Liver (tissue), 9 donors: ENCODE measurements around the gene SIAH1. TPM values are rescaled to one million over a fixed set of nuclear protein-coding genes. Genes with fewer than 3 reads are reported as not detected.

Experiments
- DNase-seq: peaks from one replicate; pipeline ENCODE4 v3.0.0-alpha.2; 2017; ENCODE audit warnings: low spot score
- H3K27ac ChIP-seq, 2 donors: one replicate each; pipeline ENCODE4 v1.7.0; 2013; ENCODE audit warnings: inconsistent platforms in 2 of 2, low read length in 2 of 2, control low read depth in 1 of 2, low read depth in 1 of 2, mild to moderate bottlenecking in 1 of 2
- H3K27me3 ChIP-seq, 4 donors: one replicate each; pipeline versions ENCODE4 v1.6.1 to v1.7.0; 2013; ENCODE audit warnings: low read length in 3 of 4, inconsistent platforms in 1 of 4, mild to moderate bottlenecking in 1 of 4, moderate library complexity in 1 of 4; ENCODE audit not compliant: control insufficient read depth in 4 of 4, insufficient read depth in 4 of 4
- H3K36me3 ChIP-seq, 4 donors: one replicate each; pipeline versions ENCODE4 v1.6.1 to v1.7.0; 2013; ENCODE audit warnings: low read length in 3 of 4, mild to moderate bottlenecking in 3 of 4, low read depth in 1 of 4, moderate library complexity in 1 of 4; ENCODE audit not compliant: control insufficient read depth in 4 of 4, insufficient read depth in 3 of 4
- H3K4me1 ChIP-seq, 4 donors: one replicate each; pipeline versions ENCODE4 v1.6.1 to v1.7.0; 2013; ENCODE audit warnings: low read length in 3 of 4, mild to moderate bottlenecking in 3 of 4, moderate library complexity in 1 of 4; ENCODE audit not compliant: control insufficient read depth in 4 of 4, insufficient read depth in 4 of 4
- H3K4me3 ChIP-seq, 3 donors: one replicate each; pipeline versions ENCODE4 v1.6.1 to v1.7.0; 2013; ENCODE audit warnings: low read length in 3 of 3, control low read depth in 1 of 3, low read depth in 1 of 3, mild to moderate bottlenecking in 1 of 3
- H3K9ac ChIP-seq, 2 donors: one replicate each; pipeline ENCODE4 v1.7.0; 2013; ENCODE audit warnings: low read length in 2 of 2, mild to moderate bottlenecking in 2 of 2, moderate library complexity in 2 of 2, control low read depth in 1 of 2, low read depth in 1 of 2
- H3K9me3 ChIP-seq, 4 donors: one replicate each; pipeline versions ENCODE4 v1.6.1 to v1.7.0; 2013; ENCODE audit warnings: low read length in 3 of 4; ENCODE audit not compliant: control insufficient read depth in 4 of 4
- CTCF ChIP-seq: fragments of 150-350 bp; IDR thresholded peaks from 2 replicates; pipeline ENCODE4 v1.5.1; 2017; ENCODE audit warnings: improper control_type of control experiment, low read depth, low read length; ENCODE audit not compliant: missing input control
- EGR1 ChIP-seq, 2 donors: IDR thresholded peaks; 2 replicates each; pipeline ENCODE4 v1.6.1; 2016 to 2018; ENCODE audit warnings: antibody characterized with exemption in 2 of 2, low read depth in 2 of 2
- FOXA1 ChIP-seq: IDR thresholded peaks from 2 replicates; pipeline ENCODE4 v1.6.1; 2016; ENCODE audit warnings: antibody characterized with exemption
- FOXA2 ChIP-seq: IDR thresholded peaks from 2 replicates; pipeline ENCODE4 v1.6.1; 2016; ENCODE audit warnings: antibody characterized with exemption
- GABPA ChIP-seq, 2 donors: IDR thresholded peaks in 1 of 2; conservative IDR thresholded peaks in 1 of 2; 2 replicates each; pipeline ENCODE4 v1.6.1; 2016; ENCODE audit warnings: antibody characterized with exemption in 2 of 2, mild to moderate bottlenecking in 1 of 2, moderate library complexity in 1 of 2
- HNF4A ChIP-seq, 2 donors: conservative IDR thresholded peaks; 2 replicates each; pipeline ENCODE4 v1.6.1; 2016; ENCODE audit warnings: antibody characterized with exemption in 2 of 2, mild to moderate bottlenecking in 2 of 2
- HNF4G ChIP-seq: IDR thresholded peaks from 2 replicates; pipeline ENCODE4 v1.6.1; 2016; ENCODE audit warnings: antibody characterized with exemption
- JUND ChIP-seq, 2 donors: IDR thresholded peaks; 2 replicates each; pipeline ENCODE4 v1.6.1; 2016; ENCODE audit warnings: antibody characterized with exemption in 2 of 2
- NR2F2 ChIP-seq: IDR thresholded peaks from 2 replicates; pipeline ENCODE4 v1.6.1; 2016; ENCODE audit warnings: antibody characterized with exemption
- RAD21 ChIP-seq, 2 donors: IDR thresholded peaks; 2 replicates each; pipeline ENCODE4 v1.6.1; 2016; ENCODE audit warnings: antibody characterized with exemption in 2 of 2, mild to moderate bottlenecking in 2 of 2
- RXRA ChIP-seq, 2 donors: IDR thresholded peaks; 2 replicates each; pipeline ENCODE4 v1.6.1; 2017 to 2018; ENCODE audit warnings: antibody characterized with exemption in 2 of 2, mild to moderate bottlenecking in 1 of 2
- SP1 ChIP-seq: IDR thresholded peaks from 2 replicates; pipeline ENCODE4 v1.6.1; 2018; ENCODE audit warnings: antibody characterized with exemption, mild to moderate bottlenecking
- TAF1 ChIP-seq: conservative IDR thresholded peaks from 2 replicates; pipeline ENCODE4 v1.6.1; 2016; ENCODE audit warnings: antibody characterized with exemption, mild to moderate bottlenecking
- YY1 ChIP-seq: IDR thresholded peaks from 2 replicates; pipeline ENCODE4 v1.6.1; 2016; ENCODE audit warnings: antibody characterized with exemption, mild to moderate bottlenecking
- WGBS: extraction: QIAGEN DNeasy Blood & Tissue Kit; methylation state at CpG from one replicate; pipeline ENCODE4 v1.1.7; 2013; 5-methylcytosine and 5-hydroxymethylcytosine counted together
- polyA plus RNA-seq, 2 donors: library from polyadenylated mRNA; stranded (reverse) in 1 of 2; unstranded in 1 of 2; fragments of 200-250 nt in 1 of 2; fragments of >200 nt in 1 of 2; fragmentation: Nextera tagmentation in 1 of 2; extraction: Ambion mirVana in 1 of 2; gene quantifications; one replicate each; pipeline versions ENCODE4 v1.2.1 to v1.2.3, GENCODE V29; 2013 to 2015
- total RNA-seq, 2 donors: library from RNA; depleted of rRNA; stranded (reverse); fragments of >200 nt; gene quantifications; one replicate each; pipeline ENCODE4 v1.2.3, GENCODE V29; 2014
- TF ChIP-seq, protein P1 (sequence below): IDR thresholded peaks from 2 replicates; pipeline ENCODE4 v1.6.1; 2016; ENCODE audit warnings: antibody characterized with exemption
- TF ChIP-seq, protein P2 (sequence below): IDR thresholded peaks from 2 replicates; pipeline ENCODE4 v1.6.1; 2016; ENCODE audit warnings: antibody characterized with exemption
- donor health status: healthy.
- donor health status: healthy.
- donor health status: healthy.
- donor health status: healthy.
- donor health status: healthy.

The SIAH1 gene
- total and polyA plus RNA-seq, 4 donors: 6.7 to 17.3 (median 15.8) TPM

GRCh38 chr16:48394355-48394703 is 9.1 kb upstream of the SIAH1 start (continued):
- TF ChIP-seq HNF4G (no peak), FOXA1 (no peak), NR2F2 (no peak)

GRCh38 chr16:48393485-48394354 is 8.5 kb upstream of the SIAH1 start:
- 89% methylated on average over 11 of the region's 11 CpGs for WGBS

GRCh38 chr16:48392407-48392806 is 7.2 kb upstream of the SIAH1 start:
- Histone ChIP-seq H3K9me3 (no peaks in the 10 kb centered on the region), H3K4me3 (no peak overlapping the region), H3K27ac (no peak overlapping the region), H3K36me3 (no peaks in the 10 kb centered on the region), H3K27me3 (no peaks in the 10 kb centered on the region), H3K4me1 (peaks cover 0 to 4% (median 0%) of the 10 kb centered on the region in 4 donors), H3K9ac (no peak overlapping the region)
- DNase-seq: no peak
- TF ChIP-seq NR2F2: no peak
- no peak for TF ChIP-seq FOXA1
- no peak for TF ChIP-seq RAD21 (IDR thresholded peaks at IDR 0.05)
- TF ChIP-seq, protein P1, sequence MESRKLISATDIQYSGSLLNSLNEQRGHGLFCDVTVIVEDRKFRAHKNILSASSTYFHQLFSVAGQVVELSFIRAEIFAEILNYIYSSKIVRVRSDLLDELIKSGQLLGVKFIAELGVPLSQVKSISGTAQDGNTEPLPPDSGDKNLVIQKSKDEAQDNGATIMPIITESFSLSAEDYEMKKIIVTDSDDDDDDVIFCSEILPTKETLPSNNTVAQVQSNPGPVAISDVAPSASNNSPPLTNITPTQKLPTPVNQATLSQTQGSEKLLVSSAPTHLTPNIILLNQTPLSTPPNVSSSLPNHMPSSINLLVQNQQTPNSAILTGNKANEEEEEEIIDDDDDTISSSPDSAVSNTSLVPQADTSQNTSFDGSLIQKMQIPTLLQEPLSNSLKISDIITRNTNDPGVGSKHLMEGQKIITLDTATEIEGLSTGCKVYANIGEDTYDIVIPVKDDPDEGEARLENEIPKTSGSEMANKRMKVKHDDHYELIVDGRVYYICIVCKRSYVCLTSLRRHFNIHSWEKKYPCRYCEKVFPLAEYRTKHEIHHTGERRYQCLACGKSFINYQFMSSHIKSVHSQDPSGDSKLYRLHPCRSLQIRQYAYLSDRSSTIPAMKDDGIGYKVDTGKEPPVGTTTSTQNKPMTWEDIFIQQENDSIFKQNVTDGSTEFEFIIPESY: no peak
- TF ChIP-seq HNF4A (conservative IDR thresholded peaks at IDR 0.05): no peak
- TF ChIP-seq SP1: no peak
- TF ChIP-seq, protein P2, sequence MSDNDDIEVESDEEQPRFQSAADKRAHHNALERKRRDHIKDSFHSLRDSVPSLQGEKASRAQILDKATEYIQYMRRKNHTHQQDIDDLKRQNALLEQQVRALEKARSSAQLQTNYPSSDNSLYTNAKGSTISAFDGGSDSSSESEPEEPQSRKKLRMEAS: no peak
- TF ChIP-seq FOXA2: no peak
- TF ChIP-seq EGR1 (IDR thresholded peaks at IDR 0.05; ENCODE audit: low read depth in 2 of 2): no peak
- TF ChIP-seq CTCF: no peak
- 92% methylated on average over 5 of the region's 5 CpGs for WGBS

More at GRCh38 chr16:48393485-48394354, 8.5 kb upstream of the SIAH1 start:
- TF ChIP-seq YY1: no peak
- TF ChIP-seq JUND (IDR thresholded peaks at IDR 0.05): no peak
- no peak for TF ChIP-seq CTCF
- TF ChIP-seq FOXA1: no peak
- TF ChIP-seq FOXA2: no peak
- no peak for TF ChIP-seq EGR1 (IDR thresholded peaks at IDR 0.05; ENCODE audit: low read depth in 2 of 2)
- TF ChIP-seq GABPA (IDR thresholded peaks at IDR 0.05 in 1 of 2, conservative IDR thresholded peaks at IDR 0.05 in 1 of 2): no peak
- TF ChIP-seq HNF4A (conservative IDR thresholded peaks at IDR 0.05): no peak
- no peak for TF ChIP-seq RXRA (IDR thresholded peaks at IDR 0.05)
- no peak for TF ChIP-seq TAF1
- no peak overlapping the region for H3K27ac ChIP-seq
- peaks cover 0 to 4% (median 0%) of the 10 kb centered on the region in 4 donors for H3K4me1 ChIP-seq
- no peaks in the 10 kb centered on the region for H3K9me3 ChIP-seq
- H3K9ac ChIP-seq: no peak overlapping the region
- no peak for DNase-seq
- H3K27me3 ChIP-seq: no peaks in the 10 kb centered on the region
- H3K36me3 ChIP-seq: no peaks in the 10 kb centered on the region
- no peak overlapping the region for H3K4me3 ChIP-seq
